Measurements from ENCODE around the gene PRR36.

PRR36 gene

GRCh38 chr19:7818806-7819205 is 55.4 kb downstream of the PRR36 start:
- no peak for DNase-seq (ENCODE audit: low read depth)
